Urinary bladder (tissue), 4 donors: ENCODE results near the gene INF2. TPM values are rescaled to one million over a fixed set of nuclear protein-coding genes. Genes with fewer than 3 reads are reported as not detected.
A peak's percentile ranks its signal among the peaks of the same experiment; 100 is the strongest.

ENCODE experiments used
- DNase-seq: peaks from one replicate; pipeline ENCODE4 v3.0.0-alpha.2; 2015; ENCODE audit errors: extremely low spot score
- H3K27ac ChIP-seq: one replicate; pipeline ENCODE4 v1.5.1; 2013; ENCODE audit warnings: low read depth, mild to moderate bottlenecking, moderate library complexity
- H3K36me3 ChIP-seq: one replicate; pipeline ENCODE4 v1.6.1; 2013; ENCODE audit warnings: mild to moderate bottlenecking, moderate library complexity; ENCODE audit not compliant: insufficient read depth
- H3K4me1 ChIP-seq: one replicate; pipeline ENCODE4 v1.6.1; 2013; ENCODE audit warnings: mild to moderate bottlenecking, moderate library complexity; ENCODE audit not compliant: insufficient read depth
- H3K4me3 ChIP-seq: one replicate; pipeline ENCODE4 v1.5.1; 2013; ENCODE audit warnings: low read depth, low read length
- WGBS: extraction: QIAGEN DNeasy Blood & Tissue Kit; methylation state at CpG from one replicate; pipeline ENCODE4 v1.1.7; 2013; 5-methylcytosine and 5-hydroxymethylcytosine counted together
- polyA plus RNA-seq: library from polyadenylated mRNA; stranded (reverse); fragments of 200-250 nt; gene quantifications from one replicate; pipeline ENCODE4 v1.2.3, GENCODE V29; 2013
- total RNA-seq: library from RNA; depleted of rRNA; stranded (reverse); fragments of >200 nt; gene quantifications from one replicate; pipeline ENCODE4 v1.2.3, GENCODE V29; 2014
- donor health status: healthy with polysubstance abuse.
- donor health status: healthy.

The INF2 gene
- total and polyA plus RNA-seq, 2 donors, result 20.6 to 54.2 TPM

GRCh38 chr14:104676130-104676693, 13.2 kb upstream of the INF2 start:
- no peaks in the 10 kb centered on the region for H3K36me3 ChIP-seq
- H3K4me3 ChIP-seq, result no peak overlapping the region
- no peak overlapping the region for H3K27ac ChIP-seq
- no peak for DNase-seq
- 89% methylated on average over 7 of the region's 7 CpGs for WGBS
- H3K4me1 ChIP-seq, result peaks cover 2% of the 10 kb centered on the region

GRCh38 chr14:104676694-104677511, 12.5 kb upstream of the INF2 start:
- Histone ChIP-seq H3K4me1 (peaks cover 2% of the 10 kb centered on the region), H3K36me3 (no peaks in the 10 kb centered on the region), H3K27ac (no peak overlapping the region), H3K4me3 (peak overlapping the region; percentile 44)
- no peak for DNase-seq
- 26% methylated on average over 29 of the region's 29 CpGs for WGBS

GRCh38 chr14:104677512-104678332, 11.7 kb upstream of the INF2 start:
- DNase-seq, result no peak
- no peaks in the 10 kb centered on the region for H3K36me3 ChIP-seq
- H3K27ac ChIP-seq, result peak overlapping the region; percentile 53
- H3K4me1 ChIP-seq, result peaks cover 2% of the 10 kb centered on the region
- WGBS, result under 1% methylated on average over 43 of the region's 43 CpGs
- peak overlapping the region; percentile 44 for H3K4me3 ChIP-seq

GRCh38 chr14:104678346-104678745, 11.1 kb upstream of the INF2 start:
- Histone ChIP-seq H3K4me3 (peak overlapping the region; percentile 44), H3K36me3 (no peaks in the 10 kb centered on the region), H3K4me1 (peaks cover 2% of the 10 kb centered on the region), H3K27ac (no peak overlapping the region)
- DNase-seq, result no peak
- WGBS, result 17% methylated on average over 13 of the region's 13 CpGs

- peaks cover 2% of the 10 kb centered on the region for H3K4me1 ChIP-seq
- DNase-seq, result no peak
- H3K36me3 ChIP-seq, result no peaks in the 10 kb centered on the region
- no peak overlapping the region for H3K27ac ChIP-seq
- H3K4me3 ChIP-seq, result no peak overlapping the region
- WGBS, result 87% methylated on average over 18 of the region's 18 CpGs
Measured at GRCh38 chr14:104678901-104679705, 10.3 kb upstream of the INF2 start.

- peak overlapping the region; percentile 88 for H3K27ac ChIP-seq
- no peak for DNase-seq
- no peak overlapping the region for H3K4me3 ChIP-seq
- no peaks in the 10 kb centered on the region for H3K36me3 ChIP-seq
- peaks cover 2% of the 10 kb centered on the region for H3K4me1 ChIP-seq
- WGBS, result 66% methylated on average over 21 of the region's 21 CpGs
Measured at GRCh38 chr14:104680056-104680805, 9.2 kb upstream of the INF2 start.

- DNase-seq, result no peak
- H3K27ac ChIP-seq, result peak overlapping the region; percentile 88
- H3K4me3 ChIP-seq, result no peak overlapping the region
- H3K4me1 ChIP-seq, result peaks cover 2% of the 10 kb centered on the region
- WGBS, result 54% methylated on average over 26 of the region's 26 CpGs
- no peaks in the 10 kb centered on the region for H3K36me3 ChIP-seq
Measured at GRCh38 chr14:104680806-104681688, 8.4 kb upstream of the INF2 start.

- H3K36me3 ChIP-seq, result no peaks in the 10 kb centered on the region
- 15% methylated on average over 11 of the region's 11 CpGs for WGBS
- H3K4me1 ChIP-seq, result peaks cover 2% of the 10 kb centered on the region
- no peak overlapping the region for H3K4me3 ChIP-seq
- DNase-seq, result peak; percentile 77
- H3K27ac ChIP-seq, result peak overlapping the region; percentile 63
Measured at GRCh38 chr14:104681689-104682074, 7.7 kb upstream of the INF2 start.

- H3K4me1 ChIP-seq, result peaks cover 2% of the 10 kb centered on the region
- DNase-seq, result no peak
- H3K36me3 ChIP-seq, result no peaks in the 10 kb centered on the region
- no peak overlapping the region for H3K4me3 ChIP-seq
- no peak overlapping the region for H3K27ac ChIP-seq
- WGBS, result 58% methylated on average over 12 of the region's 12 CpGs
Measured at GRCh38 chr14:104682107-104682593, 7.3 kb upstream of the INF2 start.

GRCh38 chr14:104683653-104684448, 5.6 kb upstream of the INF2 start:
- no peak overlapping the region for H3K27ac ChIP-seq
- H3K4me1 ChIP-seq, result peaks cover 2% of the 10 kb centered on the region
- no peak for DNase-seq
- no peaks in the 10 kb centered on the region for H3K36me3 ChIP-seq
- WGBS, result 87% methylated on average over 22 of the region's 22 CpGs
- no peak overlapping the region for H3K4me3 ChIP-seq

GRCh38 chr14:104684449-104684821, 5.0 kb upstream of the INF2 start:
- WGBS, result 94% methylated on average over 10 of the region's 10 CpGs
- H3K4me1 ChIP-seq, result peaks cover 2% of the 10 kb centered on the region

More at GRCh38 chr14:104684449-104684821, 5.0 kb upstream of the INF2 start:
- no peak for DNase-seq
- Histone ChIP-seq H3K4me3 (no peak overlapping the region), H3K27ac (no peak overlapping the region), H3K36me3 (no peaks in the 10 kb centered on the region)
